Fibroblast of villous mesenchyme (primary cell): Measurements from ENCODE around the gene XRCC1. TPM values are rescaled to one million over a fixed set of nuclear protein-coding genes. Genes with fewer than 3 reads are reported as not detected.

Experiments used
- DNase-seq: peaks from one replicate; pipeline ENCODE4 v3.0.0-alpha.2; 2010; ENCODE audit warnings: low read depth
- H3K4me3 ChIP-seq: 2 replicates; pipeline ENCODE4 v1.5.1; 2011; ENCODE audit warnings: low read depth, mild to moderate bottlenecking, low read length
- total RNA-seq: library from RNA; depleted of rRNA; stranded (reverse); fragments of >200 nt; gene quantifications from 2 replicates; pipeline ENCODE4 v1.2.3, GENCODE V29; 2012
- TF ChIP-seq, protein P1 (sequence below): IDR thresholded peaks from 2 replicates; pipeline ENCODE4 v1.5.1; 2012; ENCODE audit warnings: low read depth, mild to moderate bottlenecking, low read length; ENCODE audit not compliant: insufficient read depth

The XRCC1 gene
- total RNA-seq, 1 donor = 28.9 TPM

DNA sequence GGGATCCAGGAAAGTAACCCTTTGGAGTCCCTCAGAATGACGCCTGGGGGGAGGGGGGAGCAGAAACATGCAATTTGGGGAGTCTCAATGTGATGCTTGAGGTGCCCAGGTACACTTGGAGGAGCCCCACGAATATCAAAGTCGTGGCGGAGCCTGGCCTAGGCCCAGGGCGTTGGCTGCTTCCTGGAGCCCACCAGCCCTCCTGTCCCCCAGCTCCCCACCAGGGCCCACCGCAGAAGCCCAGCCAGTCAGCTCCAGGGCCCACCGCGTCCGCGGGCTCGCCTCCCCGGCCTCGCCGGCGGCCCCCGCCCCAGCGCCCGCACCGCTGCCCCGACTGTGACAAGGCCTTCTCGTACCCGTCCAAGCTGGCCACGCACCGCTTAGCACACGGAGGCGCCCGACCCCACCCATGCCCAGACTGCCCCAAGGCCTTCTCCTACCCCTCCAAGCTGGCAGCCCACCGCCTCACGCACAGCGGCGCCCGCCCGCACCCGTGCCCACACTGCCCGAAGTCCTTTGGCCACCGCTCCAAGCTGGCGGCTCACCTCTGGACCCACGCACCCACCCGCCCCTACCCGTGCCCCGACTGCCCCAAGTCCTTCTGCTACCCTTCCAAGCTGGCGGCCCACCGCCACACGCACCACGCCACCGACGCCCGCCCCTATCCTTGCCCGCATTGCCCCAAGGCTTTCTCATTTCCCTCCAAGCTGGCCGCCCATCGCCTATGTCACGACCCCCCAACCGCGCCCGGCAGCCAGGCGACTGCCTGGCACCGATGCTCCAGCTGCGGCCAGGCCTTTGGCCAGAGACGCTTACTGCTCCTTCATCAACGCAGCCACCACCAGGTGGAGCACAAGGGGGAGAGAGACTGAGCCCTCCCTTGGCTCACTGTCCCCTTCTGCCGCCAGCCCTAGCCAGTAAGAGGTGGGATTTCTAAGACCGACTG, 40.2 kb downstream of the XRCC1 start:
- H3K4me3 ChIP-seq = no peak overlapping the region
- TF ChIP-seq, protein P1, sequence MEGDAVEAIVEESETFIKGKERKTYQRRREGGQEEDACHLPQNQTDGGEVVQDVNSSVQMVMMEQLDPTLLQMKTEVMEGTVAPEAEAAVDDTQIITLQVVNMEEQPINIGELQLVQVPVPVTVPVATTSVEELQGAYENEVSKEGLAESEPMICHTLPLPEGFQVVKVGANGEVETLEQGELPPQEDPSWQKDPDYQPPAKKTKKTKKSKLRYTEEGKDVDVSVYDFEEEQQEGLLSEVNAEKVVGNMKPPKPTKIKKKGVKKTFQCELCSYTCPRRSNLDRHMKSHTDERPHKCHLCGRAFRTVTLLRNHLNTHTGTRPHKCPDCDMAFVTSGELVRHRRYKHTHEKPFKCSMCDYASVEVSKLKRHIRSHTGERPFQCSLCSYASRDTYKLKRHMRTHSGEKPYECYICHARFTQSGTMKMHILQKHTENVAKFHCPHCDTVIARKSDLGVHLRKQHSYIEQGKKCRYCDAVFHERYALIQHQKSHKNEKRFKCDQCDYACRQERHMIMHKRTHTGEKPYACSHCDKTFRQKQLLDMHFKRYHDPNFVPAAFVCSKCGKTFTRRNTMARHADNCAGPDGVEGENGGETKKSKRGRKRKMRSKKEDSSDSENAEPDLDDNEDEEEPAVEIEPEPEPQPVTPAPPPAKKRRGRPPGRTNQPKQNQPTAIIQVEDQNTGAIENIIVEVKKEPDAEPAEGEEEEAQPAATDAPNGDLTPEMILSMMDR = peak; percentile 58
- peak; percentile 56 for DNase-seq

DNA sequence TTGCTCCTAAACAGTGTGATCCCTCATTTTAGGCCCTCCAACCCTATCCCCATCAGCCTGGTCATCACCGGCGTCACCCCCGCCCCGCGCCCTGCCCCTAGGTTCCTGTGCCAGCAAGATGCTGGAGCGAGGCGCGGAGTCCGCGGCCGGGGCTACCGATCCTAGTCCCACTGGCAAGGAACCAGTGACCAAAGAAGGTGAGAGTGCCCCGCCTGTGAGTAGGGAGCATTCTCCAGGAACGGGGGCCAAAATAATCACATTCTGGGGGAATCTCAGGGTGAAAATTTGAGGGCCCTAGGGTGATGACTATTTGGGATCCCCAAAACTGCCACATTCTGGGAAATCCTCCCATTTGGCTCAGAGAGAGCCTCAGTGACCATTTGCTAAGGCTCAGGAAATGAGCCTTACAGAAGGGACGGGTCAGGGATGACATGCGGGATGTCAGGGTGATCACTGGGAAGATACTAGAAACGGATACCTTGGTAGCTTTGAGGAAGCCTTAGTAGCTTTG, 41.0 kb downstream of the XRCC1 start:
- H3K4me3 ChIP-seq = peak overlapping the region; percentile 51
- no peak for DNase-seq
- TF ChIP-seq, protein P1 = no peak

GRCh38 chr19:43533546-43534304, 41.6 kb downstream of the XRCC1 start:
- H3K4me3 ChIP-seq = peak overlapping the region; percentile 69
- TF ChIP-seq, protein P1 = no peak
- peak; percentile 100 for DNase-seq

DNA sequence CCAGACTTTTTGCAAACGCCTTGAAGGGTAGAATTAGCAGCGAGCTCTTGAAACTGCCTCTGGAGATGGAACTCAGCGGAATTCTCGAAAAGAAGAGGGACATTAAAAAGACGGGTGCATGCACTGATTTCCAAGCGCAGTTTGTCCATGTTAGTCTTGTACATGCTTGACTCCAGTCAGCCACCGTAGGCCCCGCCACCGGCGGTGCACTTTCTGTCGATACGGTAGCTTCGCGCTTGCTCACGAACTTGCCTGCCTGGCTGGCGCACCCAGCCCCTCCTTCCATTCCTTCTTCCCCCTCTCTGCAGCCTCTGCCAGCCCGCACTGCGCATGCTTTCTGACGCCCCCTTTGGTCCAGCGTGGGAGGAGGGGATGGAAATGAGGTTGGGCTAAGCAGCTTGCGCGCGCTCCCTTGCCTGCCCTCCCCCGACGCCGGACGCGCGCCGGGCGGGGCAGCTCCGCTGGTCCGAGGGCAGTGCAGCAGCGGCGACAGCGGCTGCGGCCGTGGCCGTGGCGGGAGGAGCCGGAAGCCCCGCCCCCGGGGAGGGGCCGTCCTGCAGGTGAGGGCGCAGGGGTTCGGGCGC, 42.3 kb downstream of the XRCC1 start, which contains the start of gene ZNF575:
Gene ZNF575, plus strand, starts transcription at position 227 of the 584 bp plus-strand sequence. CDS start 1,235 bp downstream, outside the sequence.
- DNase-seq = peak; percentile 95
- H3K4me3 ChIP-seq = peak within 1 kb of the TSS; percentile 69
- TF ChIP-seq, protein P1 = no peak

DNA sequence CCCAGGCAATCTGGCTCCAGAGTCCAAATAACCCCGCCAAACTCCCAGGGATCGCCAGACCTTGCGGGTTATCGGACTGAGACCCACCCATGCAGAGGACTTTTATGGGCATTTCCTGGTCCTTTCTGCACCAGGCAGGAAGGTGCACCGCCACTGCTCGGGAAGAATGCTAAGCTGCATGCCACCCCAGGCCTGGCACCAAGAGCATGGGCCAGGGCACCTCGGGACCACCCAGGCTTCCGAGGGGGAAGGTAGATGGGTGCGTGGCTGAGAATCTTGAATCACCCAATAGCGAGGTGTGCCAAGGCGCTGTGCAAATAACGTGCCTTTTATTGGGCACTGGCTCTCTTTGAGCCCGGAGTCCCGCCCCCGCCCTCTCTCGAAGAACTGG, 42.8 kb downstream of the XRCC1 start:
- DNase-seq = peak; percentile 45

More for the DNA sequence above, 42.8 kb downstream of the XRCC1 start:
- peak overlapping the region; percentile 69 for H3K4me3 ChIP-seq
- TF ChIP-seq, protein P1 = no peak
